HG03565 (cell line): ENCODE data around the gene RPL35A.
"Not testable (repeated sequence)": the region's sequence is repeated elsewhere in the genome, so short reads cannot be mapped to it uniquely, and the experiment has no call there.

Source experiments
- ATAC-seq: cut with Tn5 transposase; IDR thresholded peaks from one replicate; pipeline ENCODE4 v1.9.1; 2021; ENCODE audit warnings: mild to moderate bottlenecking, moderate library complexity; ENCODE audit not compliant: unreplicated experiment

The RPL35A gene

GRCh38 chr3:197951392-197951990 lies 1.5 kb downstream of the RPL35A start:
- ATAC-seq: no peak

DNA sequence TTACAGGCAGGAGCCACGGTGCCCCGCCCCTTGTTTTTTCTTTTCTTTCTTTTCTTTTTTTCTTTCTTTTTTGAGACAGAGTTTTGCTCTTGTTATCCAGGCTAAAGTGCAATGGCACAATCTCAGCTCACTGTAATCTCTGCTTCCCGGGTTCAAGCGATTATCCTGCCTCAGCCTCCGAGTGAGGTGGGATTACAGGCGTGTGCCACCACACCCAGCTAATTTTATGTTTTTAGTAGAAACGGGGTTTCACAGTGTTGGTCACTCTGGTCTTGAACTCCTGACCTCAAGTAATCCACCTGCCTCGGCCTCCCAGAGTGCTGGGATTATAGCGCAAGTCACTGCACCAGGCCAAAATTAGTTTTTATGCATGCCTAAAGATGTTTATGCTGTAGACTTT lies 2.5 kb downstream of the RPL35A start:
- no peak for ATAC-seq

GRCh38 chr3:197953325-197953724 lies 3.3 kb downstream of the RPL35A start:
- no peak for ATAC-seq

- ATAC-seq: no peak
Measured at GRCh38 chr3:197953881-197954280, 3.9 kb downstream of the RPL35A start.

DNA sequence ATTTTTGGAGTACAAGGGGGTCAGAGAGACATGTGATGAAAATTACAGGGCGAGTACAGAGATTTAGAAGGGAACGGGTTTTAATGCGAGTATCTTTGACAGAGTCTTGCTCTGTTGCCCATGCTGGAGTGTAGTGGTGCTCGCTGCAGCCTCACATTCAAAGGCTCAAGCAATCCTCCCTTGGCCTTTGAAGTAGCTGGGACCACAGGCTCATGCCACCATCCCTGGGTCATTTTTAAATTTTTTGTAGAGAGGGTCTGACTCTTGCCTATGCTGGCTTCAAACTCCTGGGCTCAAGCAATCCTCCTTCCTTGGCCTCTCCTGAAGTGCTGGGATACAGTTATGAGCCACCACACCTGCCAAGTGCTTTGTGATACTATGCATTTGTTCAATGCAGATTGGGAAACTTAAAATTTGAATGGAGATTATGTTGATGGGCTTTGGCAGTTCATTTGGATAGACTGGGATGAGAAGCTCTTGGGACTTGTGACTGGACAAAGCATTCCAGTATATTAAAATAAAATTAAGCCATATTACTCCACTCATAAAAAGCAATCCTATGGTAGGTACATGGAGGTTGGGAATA lies 6.0 kb downstream of the RPL35A start:
- ATAC-seq: no peak

GRCh38 chr3:197956626-197956988 lies 6.6 kb downstream of the RPL35A start:
- no peak for ATAC-seq

GRCh38 chr3:197957790-197958133 lies 7.8 kb downstream of the RPL35A start:
- ATAC-seq: no peak

GRCh38 chr3:197958346-197958745 lies 8.4 kb downstream of the RPL35A start:
- ATAC-seq: no peak

GRCh38 chr3:197958848-197959247 lies 8.9 kb downstream of the RPL35A start:
- ATAC-seq: not testable (repeated sequence)

DNA sequence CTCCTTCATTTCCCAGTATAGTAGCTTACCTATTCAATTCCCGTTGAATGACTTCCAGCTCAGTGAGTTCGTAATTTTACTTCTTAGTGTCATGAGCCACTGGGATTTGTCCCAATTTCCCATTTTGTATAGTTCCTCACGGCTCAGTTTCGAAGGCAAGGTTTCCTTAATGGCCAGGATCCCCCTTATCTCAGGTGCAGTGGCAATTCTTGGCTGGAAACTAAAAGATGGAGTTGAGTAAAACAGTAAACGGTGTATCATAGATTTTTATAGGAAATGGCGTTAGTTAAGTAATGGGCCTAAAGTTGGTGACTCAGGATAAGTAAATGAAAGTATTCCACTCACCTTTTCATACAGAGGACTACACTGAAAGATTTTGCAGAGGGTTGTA lies 9.5 kb downstream of the RPL35A start:
- ATAC-seq: no peak

GRCh38 chr3:197959891-197960693 lies 10.1 kb downstream of the RPL35A start, which contains the start of gene LMLN:
Gene LMLN, plus strand, starts transcription at chr3:197960217. Its CDS starts 29 bp downstream, at chr3:197960246.
- ATAC-seq: peak; percentile 97

DNA sequence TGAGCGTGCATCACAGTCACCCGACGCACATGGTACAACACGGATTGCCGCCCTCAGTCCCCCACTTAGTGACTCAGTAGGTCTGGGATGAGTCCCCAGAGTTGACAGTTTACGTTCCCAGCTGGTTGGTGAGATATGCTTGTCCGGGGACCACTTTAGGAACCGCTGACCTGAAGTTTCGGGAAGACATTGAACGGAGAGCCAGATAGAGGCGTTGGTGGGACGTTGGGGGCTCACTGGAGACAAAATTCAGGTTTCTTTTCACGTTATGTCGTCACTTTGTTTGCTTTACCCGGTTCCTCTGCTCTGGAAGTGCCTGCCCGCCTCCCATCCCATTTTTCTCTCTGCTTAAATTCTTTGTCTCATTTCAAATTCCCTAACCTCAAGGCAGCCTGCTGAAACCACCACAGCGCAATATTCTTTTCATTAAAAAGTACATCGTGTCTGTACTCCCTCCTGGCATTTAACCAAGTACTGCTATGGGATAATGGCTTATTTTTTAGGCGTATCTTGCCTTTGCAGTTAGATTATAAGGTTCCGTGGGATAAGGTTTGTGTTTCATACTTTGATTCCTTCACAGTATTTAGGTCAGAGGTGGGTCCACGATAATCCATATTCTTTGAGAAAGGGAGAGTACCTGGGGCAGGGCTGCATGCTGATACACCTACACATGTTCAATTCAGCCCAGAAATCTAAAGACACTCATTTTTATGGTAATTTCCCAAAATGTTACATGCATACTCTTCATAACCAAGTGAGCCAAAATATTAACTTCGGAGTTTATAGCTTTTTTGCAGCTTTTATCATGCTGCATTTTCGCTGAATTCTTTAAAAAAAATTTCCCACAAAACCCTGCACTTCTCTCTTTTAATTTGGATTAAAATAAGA lies 10.9 kb downstream of the RPL35A start:
- no peak for ATAC-seq

DNA sequence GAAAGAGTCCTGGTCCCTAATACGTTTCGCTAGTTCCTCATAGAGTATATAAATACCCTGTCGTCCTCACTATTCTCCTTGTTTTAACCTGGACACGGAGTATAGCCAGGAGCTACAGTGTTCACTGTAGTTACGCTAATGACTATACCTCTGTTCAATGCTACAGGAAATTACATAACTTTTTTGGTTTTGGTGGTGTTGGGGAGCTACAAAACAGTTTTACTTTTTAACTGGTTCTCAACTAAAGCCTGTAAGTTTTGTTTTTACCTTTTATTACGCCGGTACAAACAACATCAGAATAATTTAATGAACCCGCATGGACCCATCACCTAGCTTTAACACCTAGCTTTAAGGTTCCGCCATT lies 11.6 kb downstream of the RPL35A start:
- no peak for ATAC-seq

DNA sequence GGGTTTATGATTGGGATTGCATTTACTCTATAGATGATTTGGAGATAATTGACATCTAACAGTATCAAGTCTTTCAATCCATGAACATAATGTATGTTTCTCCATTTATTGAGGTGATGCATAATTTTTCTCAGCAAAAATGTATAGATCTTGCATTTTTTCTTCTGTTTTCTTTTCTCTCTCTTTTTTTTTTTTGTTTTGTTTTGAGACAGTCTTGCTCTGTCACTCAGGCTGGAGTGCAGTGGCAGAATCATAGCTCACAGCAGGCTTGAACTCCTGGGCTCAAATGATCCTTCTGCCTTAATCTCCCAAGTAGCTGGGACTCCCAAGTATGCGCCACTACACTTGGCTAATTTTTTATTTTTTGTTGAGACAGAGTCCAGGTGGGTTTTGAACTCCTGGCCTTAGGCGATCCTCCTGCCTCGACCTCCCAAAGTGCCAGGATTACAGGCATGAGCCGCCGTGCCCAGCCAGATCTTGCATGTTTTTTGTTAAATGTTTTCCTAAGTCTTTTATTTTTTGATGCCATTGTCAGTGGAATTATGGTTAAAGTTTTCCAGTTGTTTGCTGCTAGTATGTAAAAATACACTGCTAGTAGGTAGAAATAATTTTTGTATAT lies 13.1 kb downstream of the RPL35A start:
- ATAC-seq: no peak

DNA sequence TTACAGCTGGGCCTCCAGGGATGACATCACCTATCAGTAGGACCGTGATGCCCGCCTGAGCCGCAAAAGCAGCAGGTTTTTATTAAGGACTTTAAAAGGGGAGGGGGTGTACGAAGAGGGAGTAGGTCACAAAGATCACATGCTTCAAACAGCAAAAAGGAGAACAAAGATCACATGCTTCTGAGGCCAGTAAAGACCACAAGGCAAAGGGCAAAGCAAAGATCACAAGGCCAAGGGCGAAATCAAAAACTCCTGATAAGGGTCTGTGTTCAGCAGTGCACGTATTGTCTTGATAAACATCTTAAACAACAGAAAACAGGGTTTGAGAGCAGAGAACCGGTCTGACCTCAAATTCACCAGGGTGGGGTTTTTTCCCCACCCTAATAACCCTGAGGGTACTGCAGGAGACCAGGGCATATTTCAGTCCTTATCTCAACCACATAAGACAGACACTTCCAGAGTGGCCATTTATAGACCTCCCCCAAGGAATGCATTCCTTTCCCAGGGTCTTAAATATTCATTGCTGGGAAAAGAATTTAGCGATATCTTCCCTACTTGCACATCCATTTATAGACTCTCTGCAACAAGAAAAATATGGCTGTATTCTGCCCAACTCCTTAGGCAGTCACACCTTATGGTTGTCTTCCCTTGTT lies 17.5 kb downstream of the RPL35A start:
- ATAC-seq: not testable (repeated sequence)

DNA sequence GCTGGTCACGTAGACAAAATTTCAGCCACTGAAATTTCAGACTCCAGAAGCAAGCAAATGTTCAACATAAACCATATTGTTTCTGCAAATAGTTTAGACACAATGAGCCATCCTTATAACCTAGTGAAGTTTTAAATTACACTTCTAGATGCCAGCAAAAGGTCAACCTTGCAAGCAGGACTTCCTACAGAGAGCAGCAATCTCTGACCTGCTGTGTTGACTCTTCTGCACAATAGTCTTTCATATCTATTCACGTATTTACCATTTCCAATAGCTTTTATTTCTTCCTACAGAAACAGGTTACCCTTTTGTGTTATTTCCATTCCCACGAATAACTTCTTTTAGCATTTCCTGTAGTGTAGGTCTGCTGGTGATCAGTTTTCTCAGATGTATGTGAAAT lies 20.6 kb downstream of the RPL35A start:
- ATAC-seq: no peak

- ATAC-seq: no peak
Measured at GRCh38 chr3:197974016-197974415, 24.0 kb downstream of the RPL35A start.

DNA sequence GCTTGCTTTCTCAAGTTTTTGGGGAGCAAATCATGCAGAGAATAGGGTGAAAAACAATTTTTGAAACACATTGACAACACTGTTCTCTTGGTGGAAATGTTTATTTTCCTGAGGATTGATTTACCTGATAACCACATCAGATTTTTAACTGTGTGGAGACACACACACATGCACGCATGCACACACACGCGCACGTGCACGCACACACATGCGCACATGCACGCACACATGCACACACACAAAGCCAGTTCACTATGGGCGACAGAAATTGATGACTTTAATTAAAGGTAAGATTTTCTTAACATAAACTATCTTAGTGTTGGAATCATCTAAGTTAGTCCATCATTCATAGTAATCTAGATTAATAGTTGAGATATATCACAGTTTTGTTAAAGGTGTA lies 25.3 kb downstream of the RPL35A start:
- ATAC-seq: no peak

DNA sequence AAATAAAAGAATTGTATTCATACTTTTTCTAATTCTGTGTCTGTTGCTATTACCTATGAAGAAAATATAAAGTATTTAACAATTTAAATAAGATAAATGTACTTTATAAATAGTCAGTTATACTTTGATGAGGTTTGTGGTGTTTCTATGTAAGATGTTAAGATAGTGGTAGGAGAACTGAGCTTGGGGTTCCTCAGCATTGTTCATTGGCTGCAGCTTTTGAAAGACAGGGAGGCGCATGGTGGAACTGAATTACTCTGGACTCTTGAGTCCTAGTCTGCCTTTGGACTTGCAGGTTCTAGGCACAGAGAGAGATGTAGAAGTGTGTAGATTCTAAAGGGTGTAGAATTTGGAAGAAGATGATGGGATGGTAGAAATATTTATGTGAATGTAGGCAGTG lies 33.1 kb downstream of the RPL35A start:
- no peak for ATAC-seq

DNA sequence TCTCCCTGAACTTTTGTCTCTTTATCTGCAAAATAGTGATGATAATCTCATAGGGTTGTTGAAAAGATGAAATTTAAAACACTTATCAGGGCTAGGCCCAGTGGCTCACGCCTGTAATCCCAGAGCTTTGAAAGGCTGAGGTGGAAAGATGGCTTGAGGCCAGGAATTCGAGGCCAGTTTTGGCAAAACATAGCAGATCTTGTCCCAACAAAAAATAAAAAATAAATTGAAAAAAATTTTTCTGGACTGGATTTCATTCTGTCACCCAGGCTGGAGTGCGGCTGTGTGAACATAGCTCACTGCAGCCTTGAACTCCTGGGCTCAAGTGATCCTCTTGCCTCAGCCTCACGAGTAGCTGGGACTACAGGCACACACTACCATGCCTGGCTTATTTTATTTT lies 39.7 kb downstream of the RPL35A start:
- no peak for ATAC-seq
